ENCODE data around the gene FATE1.
A peak's percentile ranks its signal among the peaks of the same experiment; 100 is the strongest.

The FATE1 gene

DNA sequence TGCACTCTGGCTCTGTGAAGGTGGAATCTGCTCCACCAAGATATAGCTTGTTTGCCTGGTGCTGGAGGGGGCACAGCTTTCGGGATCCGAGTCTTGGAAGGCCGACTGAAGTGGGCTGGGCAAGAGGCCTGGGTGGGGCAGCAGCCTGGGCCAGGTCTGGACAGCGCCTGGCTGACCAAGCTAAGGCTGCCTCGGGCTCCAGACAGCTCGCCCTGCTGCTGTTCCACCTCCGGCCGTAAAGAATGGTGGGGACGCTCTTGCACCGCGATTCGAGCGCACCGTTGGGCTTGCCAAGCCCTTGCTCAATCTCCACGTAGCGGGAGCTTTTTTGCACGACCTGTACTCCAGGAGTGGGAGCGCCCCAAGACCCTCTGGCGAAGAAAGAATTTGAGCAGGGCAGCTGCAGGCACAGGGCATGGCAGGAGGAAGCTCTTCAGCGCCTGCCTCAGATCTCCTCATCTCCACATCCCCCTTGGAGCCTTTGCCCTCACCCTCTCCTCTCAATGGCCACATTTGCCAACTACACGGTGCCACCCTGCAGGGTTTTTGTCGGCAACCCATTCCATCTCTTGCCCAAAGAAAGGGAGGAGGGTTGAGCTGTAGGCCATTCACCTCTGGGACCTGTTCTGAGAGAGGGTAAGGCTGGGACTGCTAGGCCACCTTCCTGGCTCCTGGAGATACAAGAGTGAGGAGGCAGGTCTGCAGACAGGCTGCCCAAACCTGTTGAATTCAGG is 37.6 kb downstream of the FATE1 start:
- TF ChIP-seq, protein P1, sequence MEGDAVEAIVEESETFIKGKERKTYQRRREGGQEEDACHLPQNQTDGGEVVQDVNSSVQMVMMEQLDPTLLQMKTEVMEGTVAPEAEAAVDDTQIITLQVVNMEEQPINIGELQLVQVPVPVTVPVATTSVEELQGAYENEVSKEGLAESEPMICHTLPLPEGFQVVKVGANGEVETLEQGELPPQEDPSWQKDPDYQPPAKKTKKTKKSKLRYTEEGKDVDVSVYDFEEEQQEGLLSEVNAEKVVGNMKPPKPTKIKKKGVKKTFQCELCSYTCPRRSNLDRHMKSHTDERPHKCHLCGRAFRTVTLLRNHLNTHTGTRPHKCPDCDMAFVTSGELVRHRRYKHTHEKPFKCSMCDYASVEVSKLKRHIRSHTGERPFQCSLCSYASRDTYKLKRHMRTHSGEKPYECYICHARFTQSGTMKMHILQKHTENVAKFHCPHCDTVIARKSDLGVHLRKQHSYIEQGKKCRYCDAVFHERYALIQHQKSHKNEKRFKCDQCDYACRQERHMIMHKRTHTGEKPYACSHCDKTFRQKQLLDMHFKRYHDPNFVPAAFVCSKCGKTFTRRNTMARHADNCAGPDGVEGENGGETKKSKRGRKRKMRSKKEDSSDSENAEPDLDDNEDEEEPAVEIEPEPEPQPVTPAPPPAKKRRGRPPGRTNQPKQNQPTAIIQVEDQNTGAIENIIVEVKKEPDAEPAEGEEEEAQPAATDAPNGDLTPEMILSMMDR (tag by site-specific recombination; IDR thresholded peaks at IDR 0.05), result peak; percentile 68
- TF ChIP-seq, protein P2, sequence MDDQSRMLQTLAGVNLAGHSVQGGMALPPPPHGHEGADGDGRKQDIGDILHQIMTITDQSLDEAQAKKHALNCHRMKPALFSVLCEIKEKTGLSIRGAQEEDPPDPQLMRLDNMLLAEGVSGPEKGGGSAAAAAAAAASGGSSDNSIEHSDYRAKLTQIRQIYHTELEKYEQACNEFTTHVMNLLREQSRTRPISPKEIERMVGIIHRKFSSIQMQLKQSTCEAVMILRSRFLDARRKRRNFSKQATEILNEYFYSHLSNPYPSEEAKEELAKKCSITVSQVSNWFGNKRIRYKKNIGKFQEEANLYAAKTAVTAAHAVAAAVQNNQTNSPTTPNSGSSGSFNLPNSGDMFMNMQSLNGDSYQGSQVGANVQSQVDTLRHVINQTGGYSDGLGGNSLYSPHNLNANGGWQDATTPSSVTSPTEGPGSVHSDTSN (CRISPR knock-in tag; IDR thresholded peaks at IDR 0.05), result 0 out of 2 replicates have a peak, but pooled peaks have one; percentile 61
- TF ChIP-seq, protein P3, sequence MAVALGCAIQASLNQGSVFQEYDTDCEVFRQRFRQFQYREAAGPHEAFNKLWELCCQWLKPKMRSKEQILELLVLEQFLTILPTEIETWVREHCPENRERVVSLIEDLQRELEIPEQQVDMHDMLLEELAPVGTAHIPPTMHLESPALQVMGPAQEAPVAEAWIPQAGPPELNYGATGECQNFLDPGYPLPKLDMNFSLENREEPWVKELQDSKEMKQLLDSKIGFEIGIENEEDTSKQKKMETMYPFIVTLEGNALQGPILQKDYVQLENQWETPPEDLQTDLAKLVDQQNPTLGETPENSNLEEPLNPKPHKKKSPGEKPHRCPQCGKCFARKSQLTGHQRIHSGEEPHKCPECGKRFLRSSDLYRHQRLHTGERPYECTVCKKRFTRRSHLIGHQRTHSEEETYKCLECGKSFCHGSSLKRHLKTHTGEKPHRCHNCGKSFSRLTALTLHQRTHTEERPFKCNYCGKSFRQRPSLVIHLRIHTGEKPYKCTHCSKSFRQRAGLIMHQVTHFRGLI (tag by site-specific recombination; IDR thresholded peaks at IDR 0.05), result peak; percentile 70; the same call in 1 of the 2 replicates
- TF ChIP-seq ZNF558 (tag by site-specific recombination; IDR thresholded peaks at IDR 0.05), result no peak
- TF ChIP-seq ZNF501 (tag by site-specific recombination; IDR thresholded peaks at IDR 0.05), result no peak
- no peak for TF ChIP-seq ZNF473 (tag by site-specific recombination; IDR thresholded peaks at IDR 0.05)
- TF ChIP-seq HOXD13 (CRISPR knock-in tag; IDR thresholded peaks at IDR 0.05; ENCODE audit: borderline replicate concordance), result 0 out of 2 replicates have a peak, but pooled peaks have one; percentile 10
- TF ChIP-seq, protein P4, sequence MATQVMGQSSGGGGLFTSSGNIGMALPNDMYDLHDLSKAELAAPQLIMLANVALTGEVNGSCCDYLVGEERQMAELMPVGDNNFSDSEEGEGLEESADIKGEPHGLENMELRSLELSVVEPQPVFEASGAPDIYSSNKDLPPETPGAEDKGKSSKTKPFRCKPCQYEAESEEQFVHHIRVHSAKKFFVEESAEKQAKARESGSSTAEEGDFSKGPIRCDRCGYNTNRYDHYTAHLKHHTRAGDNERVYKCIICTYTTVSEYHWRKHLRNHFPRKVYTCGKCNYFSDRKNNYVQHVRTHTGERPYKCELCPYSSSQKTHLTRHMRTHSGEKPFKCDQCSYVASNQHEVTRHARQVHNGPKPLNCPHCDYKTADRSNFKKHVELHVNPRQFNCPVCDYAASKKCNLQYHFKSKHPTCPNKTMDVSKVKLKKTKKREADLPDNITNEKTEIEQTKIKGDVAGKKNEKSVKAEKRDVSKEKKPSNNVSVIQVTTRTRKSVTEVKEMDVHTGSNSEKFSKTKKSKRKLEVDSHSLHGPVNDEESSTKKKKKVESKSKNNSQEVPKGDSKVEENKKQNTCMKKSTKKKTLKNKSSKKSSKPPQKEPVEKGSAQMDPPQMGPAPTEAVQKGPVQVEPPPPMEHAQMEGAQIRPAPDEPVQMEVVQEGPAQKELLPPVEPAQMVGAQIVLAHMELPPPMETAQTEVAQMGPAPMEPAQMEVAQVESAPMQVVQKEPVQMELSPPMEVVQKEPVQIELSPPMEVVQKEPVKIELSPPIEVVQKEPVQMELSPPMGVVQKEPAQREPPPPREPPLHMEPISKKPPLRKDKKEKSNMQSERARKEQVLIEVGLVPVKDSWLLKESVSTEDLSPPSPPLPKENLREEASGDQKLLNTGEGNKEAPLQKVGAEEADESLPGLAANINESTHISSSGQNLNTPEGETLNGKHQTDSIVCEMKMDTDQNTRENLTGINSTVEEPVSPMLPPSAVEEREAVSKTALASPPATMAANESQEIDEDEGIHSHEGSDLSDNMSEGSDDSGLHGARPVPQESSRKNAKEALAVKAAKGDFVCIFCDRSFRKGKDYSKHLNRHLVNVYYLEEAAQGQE (tag by site-specific recombination; IDR thresholded peaks at IDR 0.05), result peak; percentile 72; the same call in 1 of the 2 replicates
- no peak for TF ChIP-seq ZNF221 (tag by site-specific recombination; IDR thresholded peaks at IDR 0.05; ENCODE audit: borderline replicate concordance)
- TF ChIP-seq OSR2 (tag by site-specific recombination; IDR thresholded peaks at IDR 0.05), result no peak
- H3K36me3 ChIP-seq (ENCODE audit: control insufficient read depth in 2 of 2, insufficient read depth in 1 of 2, low read length in 2 of 2), result no peaks in the 10 kb centered on the region
- H3K27ac ChIP-seq (ENCODE audit: extremely low read depth, low read depth, low read length), result no peak overlapping the region
- H3K4me1 ChIP-seq (ENCODE audit: control insufficient read depth, insufficient read depth, low read length), result no peaks in the 10 kb centered on the region
- H3K9me3 ChIP-seq (ENCODE audit: control insufficient read depth, insufficient read depth, low read depth, low read length), result no peaks in the 10 kb centered on the region
- ChIA-PET POLR2A (interaction anchor here (1.7 to 2.3 kb wide), 2 partner anchors 221 to 884 kb away, joined by 7 to 8 read pairs; partner anchors contain the start of genes GABRE and GABRQ), CTCF (interaction anchor here (0.6 to 7.9 kb wide), 42 partner anchors 10 to 1163 kb away, joined by 3 to 168 read pairs (median 4); no protein-coding TSS in a partner anchor)
- no peak overlapping the region for H3K4me3 ChIP-seq (ENCODE audit: low read depth, low read length)

DNA sequence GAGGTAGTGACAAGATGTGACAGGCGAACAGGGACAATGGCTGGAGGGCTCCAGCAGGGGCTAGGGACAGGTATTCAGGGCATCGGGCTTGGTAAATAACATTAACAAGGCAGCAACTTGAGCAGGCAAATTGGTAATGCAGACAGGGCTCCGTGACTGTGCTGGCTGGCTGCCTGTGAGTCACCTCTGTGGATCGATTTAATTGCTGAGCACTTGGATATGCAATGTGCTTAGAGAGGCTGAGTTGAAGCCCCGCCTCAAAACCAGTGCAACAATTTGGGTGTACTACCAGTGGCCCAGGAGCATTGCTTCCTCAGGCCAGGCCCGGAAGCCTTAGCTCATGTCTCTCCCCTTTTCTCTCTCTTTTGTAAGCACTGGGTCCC is 38.2 kb downstream of the FATE1 start:
- POLR2A ChIA-PET, result interaction anchor here (1.7 to 2.3 kb wide), 2 partner anchors 220 to 884 kb away, joined by 7 to 8 read pairs; partner anchors contain the start of genes GABRE and GABRQ
- CTCF ChIA-PET, result interaction anchor here (0.6 to 7.9 kb wide), 29 partner anchors 18 to 1072 kb away, joined by 3 to 168 read pairs (median 4); no protein-coding TSS in a partner anchor
- H3K4me1 ChIP-seq (ENCODE audit: control insufficient read depth, insufficient read depth, low read length), result no peaks in the 10 kb centered on the region
- no peaks in the 10 kb centered on the region for H3K36me3 ChIP-seq (ENCODE audit: control insufficient read depth in 2 of 2, insufficient read depth in 1 of 2, low read length in 2 of 2)
- H3K27ac ChIP-seq (ENCODE audit: extremely low read depth, low read depth, low read length), result no peak overlapping the region
- no peak for TF ChIP-seq GLI4 (tag by site-specific recombination; IDR thresholded peaks at IDR 0.05)
- no peak for TF ChIP-seq PRDM1 (tag by site-specific recombination; IDR thresholded peaks at IDR 0.05)
- TF ChIP-seq, protein P5, sequence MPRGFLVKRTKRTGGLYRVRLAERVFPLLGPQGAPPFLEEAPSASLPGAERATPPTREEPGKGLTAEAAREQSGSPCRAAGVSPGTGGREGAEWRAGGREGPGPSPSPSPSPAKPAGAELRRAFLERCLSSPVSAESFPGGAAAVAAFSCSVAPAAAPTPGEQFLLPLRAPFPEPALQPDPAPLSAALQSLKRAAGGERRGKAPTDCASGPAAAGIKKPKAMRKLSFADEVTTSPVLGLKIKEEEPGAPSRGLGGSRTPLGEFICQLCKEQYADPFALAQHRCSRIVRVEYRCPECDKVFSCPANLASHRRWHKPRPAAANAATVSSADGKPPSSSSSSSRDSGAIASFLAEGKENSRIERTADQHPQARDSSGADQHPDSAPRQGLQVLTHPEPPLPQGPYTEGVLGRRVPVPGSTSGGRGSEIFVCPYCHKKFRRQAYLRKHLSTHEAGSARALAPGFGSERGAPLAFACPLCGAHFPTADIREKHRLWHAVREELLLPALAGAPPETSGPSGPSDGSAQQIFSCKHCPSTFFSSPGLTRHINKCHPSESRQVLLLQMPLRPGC (tag by site-specific recombination; IDR thresholded peaks at IDR 0.05), result no peak
- H3K4me3 ChIP-seq (ENCODE audit: low read depth, low read length), result no peak overlapping the region
- H3K9me3 ChIP-seq (ENCODE audit: control insufficient read depth, insufficient read depth, low read depth, low read length), result no peaks in the 10 kb centered on the region
